Amniotic epithelial cell (primary cell): Measurements from ENCODE around the gene PDZRN3.

Experiments used
- DNase-seq: peaks from one replicate; pipeline ENCODE4 v3.0.0-alpha.2; 2010; ENCODE audit warnings: low read depth

PDZRN3 gene

DNA sequence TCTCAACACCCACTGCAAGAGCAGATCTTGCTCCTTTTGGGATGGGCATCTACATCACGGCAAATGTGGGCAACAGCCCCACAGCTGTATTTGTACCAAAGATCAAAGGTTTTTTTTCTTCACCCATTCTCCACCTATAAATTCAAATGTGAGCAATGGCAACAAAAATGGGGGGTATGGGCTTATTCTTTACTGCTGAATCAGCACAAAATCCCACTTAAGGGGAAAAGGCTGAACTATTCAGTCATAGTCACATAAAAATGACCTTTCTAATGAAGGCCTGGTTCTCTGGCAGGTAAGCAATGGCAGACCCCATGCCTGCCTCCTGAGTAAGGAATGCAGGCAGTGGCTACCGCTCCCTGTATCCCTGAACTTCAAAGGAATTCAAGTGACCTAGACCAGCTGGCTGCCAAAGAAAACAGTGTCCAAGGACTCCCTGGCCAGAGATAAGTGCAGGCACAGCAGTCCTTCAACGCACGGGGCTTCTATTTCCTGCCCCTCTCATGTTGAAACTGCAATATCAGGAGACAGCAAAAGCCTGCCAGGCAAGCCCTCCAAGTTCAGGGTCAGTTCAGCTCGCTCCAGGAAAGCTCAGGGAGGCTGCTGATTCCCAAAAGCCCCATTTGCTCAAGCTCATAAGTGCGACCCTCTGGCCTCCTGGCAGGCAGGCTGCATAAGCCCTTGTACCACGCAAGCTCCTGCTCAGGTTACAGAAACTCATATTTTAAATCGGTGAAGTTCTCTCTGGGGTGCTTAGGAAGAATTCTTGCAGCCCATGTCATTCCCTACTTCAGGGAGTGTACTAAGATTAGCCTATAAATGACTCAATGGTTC lies 134.1 kb downstream of the PDZRN3 start:
- DNase-seq, result peak; percentile 45

DNA sequence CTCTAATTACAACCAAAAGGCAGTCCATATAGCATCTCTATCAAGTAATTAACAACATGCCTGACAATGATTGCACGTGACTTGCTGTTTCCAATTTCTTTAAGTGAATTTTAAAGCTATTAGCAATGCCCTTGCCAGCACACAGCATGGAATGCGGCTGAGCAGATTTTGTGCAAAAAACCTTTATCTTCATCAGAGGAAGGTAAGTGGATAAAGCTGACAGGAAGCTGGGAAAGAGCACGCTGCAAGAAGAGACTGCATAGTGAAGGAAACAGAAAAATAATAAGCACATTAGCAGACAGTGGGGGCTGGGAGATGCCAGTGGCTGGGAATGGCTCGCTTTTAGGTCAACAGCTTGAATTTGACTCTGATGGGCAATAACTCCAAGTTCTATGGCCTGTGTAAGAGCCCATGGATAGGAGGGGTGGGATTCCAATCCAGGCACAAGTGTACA lies 138.8 kb downstream of the PDZRN3 start:
- DNase-seq, result no peak

DNA sequence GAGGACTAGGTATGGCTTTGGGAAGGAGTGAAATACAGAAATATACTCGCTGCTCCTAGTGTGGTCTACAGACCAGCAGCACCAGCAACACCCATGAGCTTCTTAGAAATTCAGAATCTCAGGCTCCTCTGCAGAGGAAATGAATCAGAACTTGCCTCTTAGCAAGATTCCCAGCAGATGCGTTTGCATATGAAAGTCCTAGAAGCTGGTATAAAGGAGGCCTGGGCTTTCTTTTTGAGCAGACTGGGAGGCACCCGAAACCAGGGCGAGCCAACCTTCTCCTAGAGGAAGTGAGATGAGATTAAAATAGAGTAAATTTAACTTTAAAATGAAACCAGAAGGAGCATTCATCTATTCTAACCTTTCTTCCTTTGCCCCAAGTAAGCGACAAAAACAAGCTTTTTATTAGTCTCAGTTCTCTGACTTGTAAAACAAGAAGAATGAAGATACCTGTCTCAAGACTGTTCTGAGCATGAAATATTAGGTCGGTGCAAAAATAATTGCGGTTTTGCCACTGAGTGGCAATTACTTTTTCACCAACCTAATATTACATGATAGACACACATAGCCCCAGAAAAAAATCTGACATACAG lies 140.0 kb downstream of the PDZRN3 start:
- no peak for DNase-seq

DNA sequence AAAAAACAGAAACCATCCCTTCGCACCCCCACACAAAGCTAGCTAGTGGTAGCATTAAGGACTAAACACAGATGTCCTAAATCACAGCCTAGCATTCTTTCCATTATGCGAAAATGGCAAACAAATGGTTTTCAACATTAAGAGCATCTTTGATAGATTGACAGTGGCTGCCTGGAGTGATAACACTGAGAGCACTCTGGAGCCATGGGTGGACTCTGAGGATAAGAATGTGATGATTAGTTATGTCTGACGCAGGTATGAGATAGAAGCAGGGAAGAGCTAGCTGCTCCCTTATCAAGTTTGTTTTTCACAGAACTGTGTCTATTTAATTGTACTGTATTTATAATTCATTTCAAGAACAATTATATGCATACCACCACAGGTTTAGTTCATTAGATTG lies 142.9 kb downstream of the PDZRN3 start:
- DNase-seq, result no peak

DNA sequence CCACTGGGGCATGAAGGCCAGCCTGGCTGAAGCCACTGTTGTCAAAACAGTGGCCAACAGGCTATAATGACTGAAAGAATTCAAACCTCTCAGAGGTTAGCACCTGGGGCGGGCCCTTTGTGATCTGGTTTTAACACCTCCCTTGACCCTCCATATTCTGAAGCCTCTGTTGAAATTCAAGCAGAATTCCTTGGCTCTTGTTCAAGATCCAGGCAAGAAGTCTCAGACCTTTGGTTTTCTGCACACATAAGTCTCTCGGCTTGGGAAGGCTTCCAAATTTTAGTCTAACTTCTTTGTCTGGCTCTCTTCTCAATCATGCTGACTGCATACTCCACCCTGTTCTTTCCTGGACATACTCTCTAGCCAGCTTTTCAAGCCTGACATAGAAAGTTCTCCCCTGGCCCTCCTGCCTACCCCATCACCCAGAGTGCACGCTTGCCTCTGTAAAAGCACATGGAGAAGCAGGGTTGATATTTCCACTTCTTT lies 144.5 kb downstream of the PDZRN3 start:
- DNase-seq, result peak; percentile 77

DNA sequence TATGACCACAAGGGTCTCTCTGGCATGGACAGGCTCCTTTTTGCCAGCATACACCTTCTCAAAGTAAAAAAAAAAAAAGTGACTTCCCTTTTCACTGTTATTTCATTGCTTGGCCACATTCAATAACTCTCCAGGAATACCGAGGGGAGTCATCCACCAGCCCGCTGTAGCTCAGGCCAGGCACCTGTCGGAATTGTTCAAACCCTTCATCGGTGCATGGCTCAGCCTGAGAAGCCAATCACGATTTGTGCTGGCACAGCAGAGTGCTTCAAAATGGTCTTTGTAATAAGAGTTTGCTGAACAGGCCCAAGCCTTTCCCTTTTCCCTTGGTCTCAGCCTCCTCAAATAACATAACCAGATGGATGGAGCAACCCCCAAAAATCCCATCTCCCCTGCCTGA lies 145.4 kb downstream of the PDZRN3 start:
- DNase-seq, result no peak

DNA sequence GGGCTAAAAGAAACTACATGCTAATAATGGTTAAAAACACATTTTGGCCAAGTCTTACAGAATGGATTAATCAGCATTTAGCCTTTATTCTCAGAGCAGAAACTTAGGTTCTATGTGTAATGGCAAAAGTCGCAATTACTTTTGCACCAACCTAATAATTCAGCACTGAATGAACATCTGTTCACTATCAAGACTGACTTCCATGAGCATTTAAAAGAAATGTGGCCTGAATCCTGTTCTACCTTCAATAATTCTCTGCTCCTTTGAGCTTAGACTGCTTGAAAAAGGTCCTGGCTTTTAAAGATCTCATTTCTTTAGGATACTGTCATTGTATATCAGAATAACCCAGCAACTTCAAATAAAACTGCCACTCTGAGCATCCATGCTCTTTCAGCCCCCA lies 145.9 kb downstream of the PDZRN3 start:
- DNase-seq, result no peak

DNA sequence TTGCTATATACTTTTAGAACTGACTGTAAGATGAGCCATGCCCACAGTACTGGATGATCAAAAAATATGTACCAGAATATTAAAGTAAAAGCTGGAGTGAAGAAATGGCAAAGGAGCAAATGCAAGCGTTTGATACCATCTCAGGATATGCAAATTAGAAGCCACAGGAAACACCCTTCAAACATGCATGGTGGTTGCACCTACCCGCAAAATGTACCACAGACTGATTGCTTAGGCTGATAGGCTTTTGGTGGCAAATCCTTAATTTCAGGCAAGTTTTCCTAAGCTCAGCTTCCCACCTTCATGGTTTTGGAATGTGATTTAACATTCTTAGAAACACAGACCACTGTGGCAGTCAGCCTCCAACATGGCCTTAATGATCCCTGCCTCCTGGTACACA lies 149.0 kb downstream of the PDZRN3 start:
- no peak for DNase-seq

DNA sequence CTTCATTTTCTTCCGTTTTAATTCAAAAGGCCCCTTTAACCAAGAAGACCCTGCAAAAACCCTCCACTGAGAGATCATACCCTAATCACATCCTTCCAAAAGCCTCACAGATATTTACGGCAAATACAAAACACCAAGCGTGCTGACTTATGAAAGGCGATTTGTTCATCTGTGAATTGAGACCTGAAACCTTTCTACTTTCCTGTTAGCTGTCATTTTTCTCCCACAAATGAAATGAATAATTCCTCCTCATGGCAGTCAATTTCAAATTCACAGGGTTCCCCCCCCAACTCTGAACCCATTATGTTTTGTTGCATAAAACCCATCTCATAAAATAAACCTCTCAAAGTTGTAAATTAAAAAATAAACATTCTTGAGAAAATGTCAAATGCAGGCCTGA lies 149.6 kb downstream of the PDZRN3 start:
- no peak for DNase-seq

DNA sequence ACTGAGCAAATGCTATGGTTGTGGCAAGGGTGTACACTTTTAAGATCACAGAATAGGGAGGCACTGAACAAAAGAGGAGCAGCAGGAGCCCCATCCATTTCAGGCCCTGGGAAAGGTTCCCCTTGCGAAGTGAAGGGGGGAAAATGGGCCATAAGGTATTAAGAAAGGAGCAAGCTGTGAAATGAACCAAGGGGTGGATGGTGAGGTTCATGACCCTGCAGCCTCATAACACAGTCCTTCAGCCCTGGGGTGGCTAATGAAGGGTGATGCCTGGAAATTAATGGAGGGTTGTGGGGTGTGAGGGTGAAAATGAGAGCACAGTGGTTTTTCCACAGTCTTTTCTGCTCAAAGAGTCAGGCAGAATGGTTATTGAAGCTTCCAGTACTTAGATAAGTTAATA lies 150.1 kb downstream of the PDZRN3 start:
- DNase-seq, result no peak

DNA sequence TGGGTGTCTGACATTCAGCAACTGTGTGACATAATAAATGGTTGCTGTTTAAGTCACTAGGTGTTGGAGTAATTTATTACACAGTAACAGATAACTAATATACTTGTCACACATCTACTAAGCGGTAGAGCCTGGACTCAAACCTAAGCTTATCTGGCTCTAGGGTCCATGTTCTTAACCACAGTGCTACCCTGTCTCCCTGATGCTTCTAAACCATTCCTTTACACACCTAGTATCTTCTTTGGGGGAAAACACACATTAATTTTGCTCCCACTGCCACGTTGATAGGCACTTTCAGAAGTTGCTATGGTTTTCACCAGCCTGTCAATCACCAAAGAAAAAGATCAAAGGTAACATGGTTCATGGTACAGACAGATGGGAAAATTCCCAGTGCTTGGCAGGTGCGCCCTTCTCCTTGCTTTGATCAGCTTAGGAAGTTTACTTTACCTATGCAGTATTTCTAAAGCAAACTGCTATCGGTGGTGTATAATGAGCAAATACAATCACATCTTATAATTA lies 150.8 kb downstream of the PDZRN3 start:
- no peak for DNase-seq

DNA sequence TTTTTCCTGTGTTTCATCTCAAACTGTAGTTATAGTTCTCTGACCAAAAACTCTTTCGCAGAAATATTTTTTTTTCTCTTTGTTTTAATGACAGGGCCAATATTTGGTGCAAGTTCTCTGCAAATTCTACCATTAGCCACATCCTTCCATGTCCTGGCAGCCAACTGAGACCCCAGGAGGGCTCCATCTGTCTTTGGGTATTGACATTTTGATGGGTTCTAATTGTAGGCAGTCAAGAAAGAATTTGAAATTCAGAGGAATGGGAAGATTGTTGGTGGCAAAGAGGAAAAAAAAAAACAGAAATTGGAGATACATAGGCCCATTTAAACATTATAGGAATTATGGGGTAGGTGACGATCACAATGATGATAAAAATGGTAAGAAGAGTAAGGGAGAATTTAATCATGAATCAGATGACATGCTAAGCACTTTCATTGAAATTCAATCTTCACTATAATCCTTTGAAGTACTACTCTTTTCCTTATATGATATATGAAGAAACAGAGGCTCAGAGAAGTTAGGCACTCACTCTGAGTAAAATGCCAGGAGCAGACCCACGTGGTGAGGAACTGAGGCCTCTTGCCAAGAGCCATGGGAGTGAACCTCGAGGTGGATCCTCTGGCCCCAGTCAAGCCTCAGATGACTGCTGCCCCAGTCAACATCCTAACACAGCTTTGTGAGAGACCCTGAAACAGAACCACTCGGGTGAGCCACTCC lies 151.4 kb downstream of the PDZRN3 start:
- no peak for DNase-seq

DNA sequence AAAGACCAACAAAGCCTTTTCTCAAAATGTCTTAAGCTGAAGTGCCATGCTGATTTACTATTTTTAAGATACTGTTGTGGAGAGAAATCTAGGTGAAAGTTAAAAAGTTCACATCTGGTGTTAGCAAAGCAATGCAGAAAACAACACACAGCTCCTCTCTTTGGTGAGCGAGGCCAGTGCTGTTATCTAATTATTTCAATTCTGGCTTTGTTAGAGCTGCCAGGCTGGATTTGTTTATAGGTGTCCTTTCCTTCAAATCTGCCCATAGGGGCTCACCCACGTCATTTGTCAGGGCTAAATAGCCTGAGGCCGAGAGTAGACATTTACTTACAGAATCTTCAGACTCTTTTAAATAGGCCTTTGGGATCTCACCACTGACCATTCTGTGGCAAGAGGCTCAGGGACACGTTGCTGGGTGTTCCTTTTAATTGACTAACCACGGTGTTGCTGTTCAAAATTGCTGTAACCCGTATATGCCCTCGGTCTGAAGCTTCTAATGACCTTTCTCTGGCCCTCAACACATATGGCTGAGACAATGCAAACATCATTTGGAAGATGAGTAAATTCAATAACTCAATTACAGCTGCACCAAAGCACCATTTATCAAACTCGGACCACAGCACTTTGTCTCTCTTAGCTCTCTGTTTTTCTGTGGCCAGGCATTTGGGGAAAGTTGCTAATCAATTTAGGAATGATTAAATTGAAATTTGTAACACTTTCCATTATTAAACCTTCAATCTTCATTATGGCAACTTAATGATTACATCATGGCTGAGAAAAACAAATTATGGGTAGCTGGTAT lies 152.6 kb downstream of the PDZRN3 start:
- DNase-seq, result no peak

DNA sequence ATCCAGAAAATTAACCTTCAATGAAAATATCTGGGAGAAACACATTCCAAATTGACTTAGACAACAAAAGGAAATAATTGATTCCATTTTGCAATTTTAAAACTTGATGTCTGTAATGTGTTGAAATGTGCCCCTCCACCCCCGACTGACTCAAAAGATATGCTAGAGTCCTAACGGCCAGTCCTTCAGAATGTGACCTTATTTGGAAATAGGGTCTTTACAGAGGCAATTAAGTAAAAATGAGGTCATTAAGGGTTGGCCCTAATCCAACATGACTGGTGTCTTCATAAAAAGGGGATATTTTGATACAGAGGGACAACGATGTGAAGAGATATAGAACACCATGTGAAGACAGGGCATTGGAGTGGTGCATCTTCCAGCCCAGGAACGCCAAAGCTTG lies 153.9 kb downstream of the PDZRN3 start:
- DNase-seq, result no peak

DNA sequence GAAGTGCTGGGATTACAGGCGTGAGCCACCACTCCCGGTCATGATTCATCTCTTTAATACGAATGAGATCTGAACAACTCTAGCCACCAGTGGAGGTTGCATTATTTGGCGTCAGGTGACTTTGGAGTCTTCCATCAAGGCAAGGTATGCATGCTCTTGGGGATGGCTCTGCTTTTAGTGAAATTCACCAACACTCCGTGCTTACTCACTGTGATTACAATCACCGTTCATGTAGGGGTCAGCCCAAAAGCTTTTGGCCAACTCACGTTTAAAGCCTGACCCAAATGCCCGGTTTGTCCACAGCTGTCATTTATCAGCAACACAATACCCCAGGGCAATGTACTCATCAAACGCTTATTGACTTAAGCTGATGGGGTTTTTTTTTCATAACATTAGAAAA lies 155.4 kb downstream of the PDZRN3 start:
- DNase-seq, result no peak

DNA sequence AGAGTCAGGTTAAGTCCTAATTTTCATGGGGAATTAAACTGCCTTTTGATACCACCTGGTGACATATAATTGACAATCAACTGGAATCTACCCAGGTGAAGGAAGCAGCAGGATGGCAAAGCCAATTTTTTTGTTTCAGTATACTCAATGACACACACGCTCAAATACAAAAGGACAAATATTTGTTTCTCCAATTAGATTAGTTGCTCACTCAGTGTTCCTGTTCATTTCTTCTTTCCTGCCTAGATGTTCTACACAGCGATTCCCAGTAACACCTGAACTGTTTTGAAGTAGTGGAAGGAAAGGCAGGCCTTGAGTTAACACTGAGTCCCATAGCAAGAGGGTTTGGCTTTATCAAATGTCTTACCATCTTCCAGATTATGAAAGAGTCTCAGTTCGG lies 157.5 kb downstream of the PDZRN3 start:
- no peak for DNase-seq

DNA sequence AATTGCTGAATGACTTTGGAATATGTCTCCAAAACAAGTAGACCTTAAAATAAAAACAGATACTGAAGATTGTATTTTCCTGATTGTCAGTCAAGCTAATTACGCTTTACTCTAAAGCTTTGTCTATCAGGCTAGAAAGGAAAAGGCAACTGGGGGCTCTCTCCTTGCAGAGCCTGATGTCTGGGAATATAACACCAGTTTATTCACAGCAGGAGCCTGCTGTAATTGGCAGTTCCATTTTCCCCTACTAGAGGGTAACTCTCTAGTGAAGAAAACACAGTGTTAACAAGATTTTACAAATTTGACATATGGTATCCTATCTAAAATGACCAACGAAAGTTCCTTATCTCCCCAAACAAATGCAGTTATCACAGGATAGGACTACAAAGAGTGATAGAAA lies 158.8 kb downstream of the PDZRN3 start:
- DNase-seq, result no peak

DNA sequence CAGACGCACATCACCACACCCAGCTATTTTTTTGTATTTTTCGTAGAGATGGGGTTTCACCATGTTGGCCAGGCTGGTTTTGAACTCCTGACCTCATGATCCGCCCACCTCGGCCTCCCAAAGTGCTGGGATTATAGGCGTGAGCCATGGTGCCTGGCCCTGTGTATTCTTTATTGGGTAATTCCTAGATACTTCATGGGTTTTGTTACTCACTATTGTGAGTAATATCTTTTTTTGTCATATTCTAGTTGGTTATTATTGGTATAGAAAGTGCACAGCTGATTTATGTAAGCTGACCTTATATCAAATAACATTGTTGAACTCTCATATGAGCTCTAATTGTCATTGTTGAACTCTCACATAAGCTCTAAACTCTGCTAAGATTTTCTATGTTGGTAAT lies 160.6 kb downstream of the PDZRN3 start:
- peak; percentile 14 for DNase-seq

DNA sequence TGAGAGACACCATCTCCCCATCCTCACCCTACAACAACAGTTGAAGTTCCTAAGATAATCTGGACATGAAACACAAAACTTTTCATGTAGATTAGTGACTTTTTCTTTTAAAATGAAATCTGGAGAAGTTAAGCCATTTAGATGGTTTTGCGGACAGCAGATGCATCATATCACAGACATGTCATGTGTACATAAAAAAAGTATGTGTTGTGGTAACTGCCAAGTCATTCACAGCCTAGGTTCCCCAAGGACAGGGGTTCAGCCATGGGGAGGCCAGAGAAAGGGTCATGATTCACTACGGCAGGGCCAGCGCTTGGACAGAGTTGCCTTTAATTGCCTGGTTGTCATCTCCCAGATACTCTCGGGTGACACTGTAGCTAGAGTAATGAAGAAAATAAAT lies 163.2 kb downstream of the PDZRN3 start:
- peak; percentile 41 for DNase-seq

DNA sequence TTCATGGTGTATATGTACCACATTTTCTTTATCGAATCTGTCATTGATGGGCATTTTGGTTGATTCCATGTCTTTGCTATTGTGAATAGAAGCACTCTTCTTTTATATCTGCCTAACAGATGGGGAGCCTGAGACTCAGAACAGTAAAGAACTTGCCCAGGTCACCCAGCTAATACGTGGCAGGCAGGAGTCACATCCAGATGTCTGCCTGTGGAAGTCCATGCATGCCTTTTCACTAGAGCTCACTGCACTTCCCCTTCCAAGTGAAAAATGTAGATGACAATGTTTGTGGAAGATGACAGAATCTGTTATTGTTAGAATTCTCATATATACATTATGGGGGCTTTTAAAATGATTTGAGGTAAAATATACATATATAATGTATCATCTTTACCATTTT lies 165.0 kb downstream of the PDZRN3 start:
- DNase-seq, result no peak

DNA sequence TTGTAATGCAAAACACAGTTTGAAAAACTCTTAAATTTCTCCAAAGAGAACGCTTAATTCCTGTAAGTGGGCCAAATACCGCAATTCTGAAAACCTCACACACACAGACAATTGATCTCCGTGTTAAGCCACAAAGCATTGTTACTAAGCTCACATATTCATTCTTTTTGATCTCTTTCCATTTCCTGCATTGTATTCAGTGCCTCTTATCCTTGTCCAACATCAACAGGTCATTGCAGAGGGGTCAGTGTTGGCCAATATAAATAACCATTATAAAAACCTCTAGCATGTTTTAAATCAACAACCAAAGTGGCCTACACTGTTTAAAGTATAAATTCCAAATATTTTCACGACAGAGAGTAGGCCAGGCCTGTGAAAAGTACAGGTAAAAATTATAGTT lies 171.1 kb downstream of the PDZRN3 start:
- no peak for DNase-seq

DNA sequence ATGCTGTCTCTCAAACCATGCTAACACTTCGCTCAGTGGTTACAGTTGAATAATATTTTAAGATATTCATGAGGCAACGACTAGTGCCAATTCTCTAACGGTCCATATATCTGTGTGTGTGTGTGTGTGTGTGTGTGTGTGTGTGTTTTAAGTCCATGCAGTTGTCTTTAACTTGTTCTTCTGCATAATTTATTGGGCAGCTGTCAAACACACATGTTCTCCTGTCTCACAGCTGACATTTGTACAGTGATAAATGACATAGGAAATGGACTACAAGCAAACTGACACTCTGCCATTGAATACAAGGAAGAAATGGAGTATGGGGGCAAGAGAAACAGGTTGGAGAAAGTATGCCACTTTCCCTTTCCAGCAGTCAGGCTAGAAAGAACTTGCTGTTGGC lies 172.0 kb downstream of the PDZRN3 start:
- DNase-seq, result no peak
